ENCODE measurements around the gene FAM20C. TPM values are rescaled to one million over a fixed set of nuclear protein-coding genes. Genes with fewer than 3 reads are reported as not detected.
"Not testable (repeated sequence)": the region's sequence is repeated elsewhere in the genome, so short reads cannot be mapped to it uniquely, and the experiment has no call there.

Gene FAM20C
- total RNA-seq, 4 donors from 2014 or later = 15.8 to 20.4 (median 18.7) TPM

- peaks cover 7% of the 10 kb centered on the region for H3K4me1 ChIP-seq
- H3K27me3 ChIP-seq = peaks cover 56% of the 10 kb centered on the region
- H3K27ac ChIP-seq = no peak overlapping the region
- H3K9me3 ChIP-seq = no peaks in the 10 kb centered on the region
- TF ChIP-seq EP300 (IDR thresholded peaks at IDR 0.05) (no peak), POLR2AphosphoS5 (IDR thresholded peaks at IDR 0.05) (no peak), CTCF (IDR thresholded peaks at IDR 0.05) (no peak), POLR2A (IDR thresholded peaks at IDR 0.05) (no peak)
- H3K4me3 ChIP-seq = no peak overlapping the region
- no peaks in the 10 kb centered on the region for H3K36me3 ChIP-seq
- 48% methylated on average over 13 of the region's 27 CpGs for WGBS
- DNase-seq (ENCODE audit: low spot score in 2 of 2) = peak in 1 of 2 donors; percentile 69
Measured at GRCh38 chr7:295155-296154, 103.1 kb downstream of the FAM20C start.

GRCh38 chr7:296373-296945, 104.1 kb downstream of the FAM20C start:
- TF ChIP-seq POLR2AphosphoS5 (IDR thresholded peaks at IDR 0.05) = no peak
- TF ChIP-seq EP300 (IDR thresholded peaks at IDR 0.05) = no peak
- no peak for TF ChIP-seq POLR2A (IDR thresholded peaks at IDR 0.05)
- no peak for TF ChIP-seq CTCF (IDR thresholded peaks at IDR 0.05)
- H3K27me3 ChIP-seq = peaks cover 46% of the 10 kb centered on the region
- no peaks in the 10 kb centered on the region for H3K36me3 ChIP-seq
- no peak for DNase-seq (ENCODE audit: low spot score in 2 of 2)
- H3K4me3 ChIP-seq = no peak overlapping the region
- peaks cover 2% of the 10 kb centered on the region for H3K4me1 ChIP-seq
- WGBS = 92% methylated on average over 15 of the region's 20 CpGs
- no peaks in the 10 kb centered on the region for H3K9me3 ChIP-seq
- H3K27ac ChIP-seq = no peak overlapping the region

GRCh38 chr7:297141-297540, 104.8 kb downstream of the FAM20C start:
- not testable (repeated sequence) for H3K36me3 ChIP-seq; H3K4me1 ChIP-seq; DNase-seq (ENCODE audit: low spot score in 2 of 2); H3K4me3 ChIP-seq; H3K27ac ChIP-seq; H3K9me3 ChIP-seq
- H3K27me3 ChIP-seq = peaks cover 39% of the 10 kb centered on the region
- 85% methylated on average over 24 of the region's 24 CpGs for WGBS

- WGBS = 89% methylated on average over 3 of the region's 24 CpGs
- H3K27me3 ChIP-seq = peaks cover 32% of the 10 kb centered on the region
- H3K4me3 ChIP-seq = no peak overlapping the region
- TF ChIP-seq POLR2AphosphoS5 (IDR thresholded peaks at IDR 0.05) = no peak
- no peak for TF ChIP-seq POLR2A (IDR thresholded peaks at IDR 0.05)
- TF ChIP-seq EP300 (IDR thresholded peaks at IDR 0.05) = no peak
- no peak for TF ChIP-seq CTCF (IDR thresholded peaks at IDR 0.05)
- H3K27ac ChIP-seq = no peak overlapping the region
- peaks cover 2% of the 10 kb centered on the region for H3K4me1 ChIP-seq
- H3K9me3 ChIP-seq = no peaks in the 10 kb centered on the region
- H3K36me3 ChIP-seq = no peaks in the 10 kb centered on the region
- DNase-seq (ENCODE audit: low spot score in 2 of 2) = no peak
Measured at GRCh38 chr7:297611-298374, 105.4 kb downstream of the FAM20C start.

GRCh38 chr7:298375-298702, 106.0 kb downstream of the FAM20C start:
- WGBS = 88% methylated on average over 9 of the region's 15 CpGs
- Histone ChIP-seq H3K27me3 (peaks cover 27% of the 10 kb centered on the region), H3K4me3 (no peak overlapping the region), H3K9me3 (no peaks in the 10 kb centered on the region), H3K36me3 (no peaks in the 10 kb centered on the region), H3K27ac (no peak overlapping the region), H3K4me1 (peaks cover 2% of the 10 kb centered on the region)
- TF ChIP-seq EP300 (IDR thresholded peaks at IDR 0.05) (no peak), POLR2AphosphoS5 (IDR thresholded peaks at IDR 0.05) (no peak), POLR2A (IDR thresholded peaks at IDR 0.05) (no peak), CTCF (IDR thresholded peaks at IDR 0.05) (no peak)
- no peak for DNase-seq (ENCODE audit: low spot score in 2 of 2)

All from suprapubic skin (tissue), 4 donors.